ENCODE data around the gene PDLIM1. TPM values are rescaled to one million over a fixed set of nuclear protein-coding genes. Genes with fewer than 3 reads are reported as not detected.

The PDLIM1 gene
- total and polyA plus RNA-seq, 2 of the 13 experiments (the other 11 are each of a cell fraction or from before 2014, with no cell fraction given): 119 to 123 TPM

DNA sequence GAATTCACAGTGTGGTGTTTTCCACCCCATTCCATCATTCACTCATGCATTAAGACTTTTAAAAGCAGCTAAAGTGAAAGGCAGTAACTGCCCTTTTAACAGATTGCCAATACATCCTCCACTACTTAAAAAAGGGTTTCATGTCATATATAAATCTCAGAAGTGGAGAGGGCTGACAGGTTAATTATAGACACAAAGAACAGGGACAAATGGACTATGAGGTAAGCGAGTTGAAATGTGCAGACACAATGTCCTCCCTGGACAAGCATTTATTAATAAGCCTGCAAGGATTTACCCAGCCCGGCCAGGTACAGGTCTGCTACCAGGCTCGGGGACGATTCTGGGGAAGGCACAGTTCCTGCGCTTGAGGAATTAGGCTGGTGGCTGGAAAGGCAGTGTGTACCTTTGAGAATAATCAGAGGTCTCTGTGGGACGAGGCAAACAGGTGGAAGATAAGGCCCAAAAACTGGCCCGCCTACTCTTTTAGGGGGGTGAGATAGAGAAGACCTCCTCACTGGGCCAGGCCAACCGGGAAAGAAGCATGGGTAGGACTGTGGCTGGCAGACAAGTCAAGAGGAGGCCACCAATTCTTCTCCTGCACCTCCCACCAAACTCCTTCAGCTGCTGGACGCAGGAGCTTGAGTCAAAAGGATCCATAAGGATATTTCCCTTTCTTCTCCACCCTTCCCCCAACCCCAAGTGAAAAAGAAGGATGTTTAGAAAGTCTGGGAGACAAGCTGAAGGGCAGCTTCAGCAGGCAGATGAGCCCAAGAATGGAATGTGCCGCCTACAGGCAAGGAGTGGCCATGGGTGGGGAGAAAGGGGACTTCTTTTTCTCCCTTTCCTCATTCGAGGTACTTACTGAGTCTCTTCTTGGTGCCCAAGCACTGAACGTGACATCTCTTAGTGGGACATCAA, 1.5 kb downstream of the PDLIM1 start (continued):
- no peak for TF ChIP-seq ZFP62 (CRISPR knock-in tag; IDR thresholded peaks at IDR 0.05)
- TF ChIP-seq, protein P1, sequence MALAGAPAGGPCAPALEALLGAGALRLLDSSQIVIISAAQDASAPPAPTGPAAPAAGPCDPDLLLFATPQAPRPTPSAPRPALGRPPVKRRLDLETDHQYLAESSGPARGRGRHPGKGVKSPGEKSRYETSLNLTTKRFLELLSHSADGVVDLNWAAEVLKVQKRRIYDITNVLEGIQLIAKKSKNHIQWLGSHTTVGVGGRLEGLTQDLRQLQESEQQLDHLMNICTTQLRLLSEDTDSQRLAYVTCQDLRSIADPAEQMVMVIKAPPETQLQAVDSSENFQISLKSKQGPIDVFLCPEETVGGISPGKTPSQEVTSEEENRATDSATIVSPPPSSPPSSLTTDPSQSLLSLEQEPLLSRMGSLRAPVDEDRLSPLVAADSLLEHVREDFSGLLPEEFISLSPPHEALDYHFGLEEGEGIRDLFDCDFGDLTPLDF (CRISPR knock-in tag; IDR thresholded peaks at IDR 0.05): no peak
- TF ChIP-seq, protein P2, sequence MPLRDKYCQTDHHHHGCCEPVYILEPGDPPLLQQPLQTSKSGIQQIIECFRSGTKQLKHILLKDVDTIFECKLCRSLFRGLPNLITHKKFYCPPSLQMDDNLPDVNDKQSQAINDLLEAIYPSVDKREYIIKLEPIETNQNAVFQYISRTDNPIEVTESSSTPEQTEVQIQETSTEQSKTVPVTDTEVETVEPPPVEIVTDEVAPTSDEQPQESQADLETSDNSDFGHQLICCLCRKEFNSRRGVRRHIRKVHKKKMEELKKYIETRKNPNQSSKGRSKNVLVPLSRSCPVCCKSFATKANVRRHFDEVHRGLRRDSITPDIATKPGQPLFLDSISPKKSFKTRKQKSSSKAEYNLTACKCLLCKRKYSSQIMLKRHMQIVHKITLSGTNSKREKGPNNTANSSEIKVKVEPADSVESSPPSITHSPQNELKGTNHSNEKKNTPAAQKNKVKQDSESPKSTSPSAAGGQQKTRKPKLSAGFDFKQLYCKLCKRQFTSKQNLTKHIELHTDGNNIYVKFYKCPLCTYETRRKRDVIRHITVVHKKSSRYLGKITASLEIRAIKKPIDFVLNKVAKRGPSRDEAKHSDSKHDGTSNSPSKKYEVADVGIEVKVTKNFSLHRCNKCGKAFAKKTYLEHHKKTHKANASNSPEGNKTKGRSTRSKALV (CRISPR knock-in tag; IDR thresholded peaks at IDR 0.05): no peak
- no peak for TF ChIP-seq SCMH1 (CRISPR knock-in tag; IDR thresholded peaks at IDR 0.05; ENCODE audit: borderline replicate concordance)
- TF ChIP-seq ZFP82 (CRISPR knock-in tag; IDR thresholded peaks at IDR 0.05; ENCODE audit: borderline replicate concordance): no peak
- TF ChIP-seq, protein P3, sequence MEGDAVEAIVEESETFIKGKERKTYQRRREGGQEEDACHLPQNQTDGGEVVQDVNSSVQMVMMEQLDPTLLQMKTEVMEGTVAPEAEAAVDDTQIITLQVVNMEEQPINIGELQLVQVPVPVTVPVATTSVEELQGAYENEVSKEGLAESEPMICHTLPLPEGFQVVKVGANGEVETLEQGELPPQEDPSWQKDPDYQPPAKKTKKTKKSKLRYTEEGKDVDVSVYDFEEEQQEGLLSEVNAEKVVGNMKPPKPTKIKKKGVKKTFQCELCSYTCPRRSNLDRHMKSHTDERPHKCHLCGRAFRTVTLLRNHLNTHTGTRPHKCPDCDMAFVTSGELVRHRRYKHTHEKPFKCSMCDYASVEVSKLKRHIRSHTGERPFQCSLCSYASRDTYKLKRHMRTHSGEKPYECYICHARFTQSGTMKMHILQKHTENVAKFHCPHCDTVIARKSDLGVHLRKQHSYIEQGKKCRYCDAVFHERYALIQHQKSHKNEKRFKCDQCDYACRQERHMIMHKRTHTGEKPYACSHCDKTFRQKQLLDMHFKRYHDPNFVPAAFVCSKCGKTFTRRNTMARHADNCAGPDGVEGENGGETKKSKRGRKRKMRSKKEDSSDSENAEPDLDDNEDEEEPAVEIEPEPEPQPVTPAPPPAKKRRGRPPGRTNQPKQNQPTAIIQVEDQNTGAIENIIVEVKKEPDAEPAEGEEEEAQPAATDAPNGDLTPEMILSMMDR (CRISPR knock-in tag; IDR thresholded peaks at IDR 0.05): peak; percentile 65
- TF ChIP-seq KDM5B (CRISPR knock-in tag; IDR thresholded peaks at IDR 0.05; ENCODE audit: borderline replicate concordance): no peak; the same call in 1 of the 2 replicates
- no peak for TF ChIP-seq ZBTB3 (CRISPR knock-in tag; IDR thresholded peaks at IDR 0.05; ENCODE audit: borderline replicate concordance, low read depth)
- 0 out of 2 replicates have a peak, but pooled peaks have one; percentile 38 for TF ChIP-seq ZSCAN9 (CRISPR knock-in tag; IDR thresholded peaks at IDR 0.05; ENCODE audit: borderline replicate concordance)
- no peak for TF ChIP-seq SALL2 (CRISPR knock-in tag; IDR thresholded peaks at IDR 0.05)
- TF ChIP-seq KAT7 (CRISPR knock-in tag; IDR thresholded peaks at IDR 0.05; ENCODE audit: borderline replicate concordance): peak; percentile 79; the same call in 1 of the 2 replicates
- no peak for TF ChIP-seq ZC3H4 (CRISPR knock-in tag; IDR thresholded peaks at IDR 0.05; ENCODE audit: borderline replicate concordance)
- TF ChIP-seq ZNF879 (CRISPR knock-in tag; IDR thresholded peaks at IDR 0.05): no peak
- TF ChIP-seq KLF13 (CRISPR knock-in tag; IDR thresholded peaks at IDR 0.05): no peak
- no peak for TF ChIP-seq ZNF121 (CRISPR knock-in tag; IDR thresholded peaks at IDR 0.05)
- no peak for TF ChIP-seq ZNF841 (CRISPR knock-in tag; IDR thresholded peaks at IDR 0.05; ENCODE audit: borderline replicate concordance)
- TF ChIP-seq ZNF883 (CRISPR knock-in tag; IDR thresholded peaks at IDR 0.05; ENCODE audit: not compliant biosample characterization): peak; percentile 55
- TF ChIP-seq KMT2B (CRISPR knock-in tag; IDR thresholded peaks at IDR 0.05): peak; percentile 16; the same call in 1 of the 2 replicates
- TF ChIP-seq ZEB1 (IDR thresholded peaks at IDR 0.05; ENCODE audit: insufficient replicate concordance, low read depth): peak; percentile 57
- TF ChIP-seq FOXJ3 (CRISPR knock-in tag; IDR thresholded peaks at IDR 0.05; ENCODE audit: borderline replicate concordance): no peak
- TF ChIP-seq, protein P4, sequence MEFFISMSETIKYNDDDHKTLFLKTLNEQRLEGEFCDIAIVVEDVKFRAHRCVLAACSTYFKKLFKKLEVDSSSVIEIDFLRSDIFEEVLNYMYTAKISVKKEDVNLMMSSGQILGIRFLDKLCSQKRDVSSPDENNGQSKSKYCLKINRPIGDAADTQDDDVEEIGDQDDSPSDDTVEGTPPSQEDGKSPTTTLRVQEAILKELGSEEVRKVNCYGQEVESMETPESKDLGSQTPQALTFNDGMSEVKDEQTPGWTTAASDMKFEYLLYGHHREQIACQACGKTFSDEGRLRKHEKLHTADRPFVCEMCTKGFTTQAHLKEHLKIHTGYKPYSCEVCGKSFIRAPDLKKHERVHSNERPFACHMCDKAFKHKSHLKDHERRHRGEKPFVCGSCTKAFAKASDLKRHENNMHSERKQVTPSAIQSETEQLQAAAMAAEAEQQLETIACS (CRISPR knock-in tag; IDR thresholded peaks at IDR 0.05): no peak
- no peak for TF ChIP-seq TSC22D2 (CRISPR knock-in tag; IDR thresholded peaks at IDR 0.05; ENCODE audit: borderline replicate concordance)
- TF ChIP-seq MTF2 (CRISPR knock-in tag; IDR thresholded peaks at IDR 0.05; ENCODE audit: borderline replicate concordance): no peak
